Measurements from ENCODE around the gene USP49.

The USP49 gene

DNA sequence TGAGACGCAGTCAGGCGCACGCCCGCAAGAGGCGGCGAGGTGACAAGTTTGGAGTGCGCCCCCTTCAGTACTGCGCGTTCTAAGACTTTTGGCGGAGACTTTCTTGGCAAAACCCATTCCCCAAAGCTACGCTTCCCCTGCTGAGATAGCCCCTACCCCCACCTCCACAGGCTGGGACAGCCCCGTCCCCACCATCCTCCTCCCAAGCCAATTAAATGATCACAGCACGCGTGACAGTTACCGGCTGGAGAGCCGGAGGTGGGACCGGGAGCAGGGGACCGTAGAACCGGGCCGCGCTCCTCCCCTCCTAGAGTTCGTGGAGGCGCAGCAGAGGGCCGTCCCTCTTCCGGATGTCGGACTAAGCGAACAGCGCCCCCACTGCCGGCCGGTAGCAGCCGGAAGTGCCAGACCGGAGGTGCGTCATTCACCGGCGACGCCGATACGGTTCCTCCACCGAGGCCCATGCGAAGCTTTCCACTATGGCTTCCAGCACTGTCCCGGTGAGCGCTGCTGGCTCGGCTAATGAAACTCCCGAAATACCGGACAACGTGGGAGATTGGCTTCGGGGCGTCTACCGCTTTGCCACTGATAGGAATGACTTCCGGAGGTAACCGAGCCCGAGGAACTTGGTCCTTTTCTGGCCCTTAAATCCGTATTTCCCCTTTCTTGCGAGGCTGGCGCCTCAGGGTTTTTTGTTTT lies 107.8 kb downstream of the USP49 start, which contains the start of gene TOMM6:
TSS of gene TOMM6 (plus strand) at position 476 of the 699 bp plus-strand sequence. CDS start at position 480, 4 bp downstream.
- DNase-seq (ENCODE audit: low read depth) = peak; percentile 97
- peak within 1 kb of the TSS; percentile 99 for H3K4me3 ChIP-seq (ENCODE audit: low read depth, low read length)
- TF ChIP-seq, protein P1, sequence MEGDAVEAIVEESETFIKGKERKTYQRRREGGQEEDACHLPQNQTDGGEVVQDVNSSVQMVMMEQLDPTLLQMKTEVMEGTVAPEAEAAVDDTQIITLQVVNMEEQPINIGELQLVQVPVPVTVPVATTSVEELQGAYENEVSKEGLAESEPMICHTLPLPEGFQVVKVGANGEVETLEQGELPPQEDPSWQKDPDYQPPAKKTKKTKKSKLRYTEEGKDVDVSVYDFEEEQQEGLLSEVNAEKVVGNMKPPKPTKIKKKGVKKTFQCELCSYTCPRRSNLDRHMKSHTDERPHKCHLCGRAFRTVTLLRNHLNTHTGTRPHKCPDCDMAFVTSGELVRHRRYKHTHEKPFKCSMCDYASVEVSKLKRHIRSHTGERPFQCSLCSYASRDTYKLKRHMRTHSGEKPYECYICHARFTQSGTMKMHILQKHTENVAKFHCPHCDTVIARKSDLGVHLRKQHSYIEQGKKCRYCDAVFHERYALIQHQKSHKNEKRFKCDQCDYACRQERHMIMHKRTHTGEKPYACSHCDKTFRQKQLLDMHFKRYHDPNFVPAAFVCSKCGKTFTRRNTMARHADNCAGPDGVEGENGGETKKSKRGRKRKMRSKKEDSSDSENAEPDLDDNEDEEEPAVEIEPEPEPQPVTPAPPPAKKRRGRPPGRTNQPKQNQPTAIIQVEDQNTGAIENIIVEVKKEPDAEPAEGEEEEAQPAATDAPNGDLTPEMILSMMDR (conservative IDR thresholded peaks at IDR 0.05; ENCODE audit: low read depth, low read length) = peak; percentile 77

DNA sequence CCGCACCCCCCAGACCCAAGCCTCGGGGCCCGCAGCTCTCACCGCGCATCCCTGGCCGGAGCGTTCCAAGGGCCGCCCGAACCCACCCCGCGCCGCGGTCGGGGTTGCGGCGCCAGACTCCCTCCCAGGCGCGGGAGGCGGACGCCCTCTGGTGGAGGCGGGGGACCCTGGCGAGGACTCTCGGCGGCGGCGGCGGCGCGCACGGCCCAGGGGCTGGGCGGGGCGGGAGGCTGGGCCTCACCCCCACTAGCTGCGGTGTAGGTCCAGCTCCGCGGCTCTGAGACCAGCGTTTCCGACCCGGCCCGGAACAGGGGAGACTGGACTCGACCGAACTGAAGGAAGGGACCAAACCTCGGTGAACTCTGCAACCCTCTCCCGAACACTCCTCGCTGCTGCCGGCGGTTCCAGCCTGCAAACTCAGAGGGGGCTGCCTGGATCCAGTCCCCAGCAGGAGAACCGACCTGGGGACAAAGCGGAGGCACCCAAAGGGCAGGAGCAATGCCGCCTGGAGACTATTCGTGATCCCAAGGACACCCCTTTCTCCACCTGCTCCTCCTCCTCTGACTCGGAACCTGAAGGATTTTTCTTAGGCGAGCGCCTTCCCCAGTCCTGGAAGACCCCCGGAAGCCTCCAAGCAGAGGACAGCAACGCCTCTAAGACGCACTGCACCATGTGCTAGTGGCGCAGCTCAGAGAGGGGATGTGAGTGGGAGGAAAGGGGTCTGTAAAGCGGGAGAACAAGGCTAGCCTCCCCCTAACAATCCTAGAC lies 108.5 kb downstream of the USP49 start:
- peak overlapping the region; percentile 99 for H3K4me3 ChIP-seq (ENCODE audit: low read depth, low read length)
- TF ChIP-seq, protein P1 (conservative IDR thresholded peaks at IDR 0.05; ENCODE audit: low read depth, low read length) = peak; percentile 54
- peak; percentile 78 for DNase-seq (ENCODE audit: low read depth)

DNA sequence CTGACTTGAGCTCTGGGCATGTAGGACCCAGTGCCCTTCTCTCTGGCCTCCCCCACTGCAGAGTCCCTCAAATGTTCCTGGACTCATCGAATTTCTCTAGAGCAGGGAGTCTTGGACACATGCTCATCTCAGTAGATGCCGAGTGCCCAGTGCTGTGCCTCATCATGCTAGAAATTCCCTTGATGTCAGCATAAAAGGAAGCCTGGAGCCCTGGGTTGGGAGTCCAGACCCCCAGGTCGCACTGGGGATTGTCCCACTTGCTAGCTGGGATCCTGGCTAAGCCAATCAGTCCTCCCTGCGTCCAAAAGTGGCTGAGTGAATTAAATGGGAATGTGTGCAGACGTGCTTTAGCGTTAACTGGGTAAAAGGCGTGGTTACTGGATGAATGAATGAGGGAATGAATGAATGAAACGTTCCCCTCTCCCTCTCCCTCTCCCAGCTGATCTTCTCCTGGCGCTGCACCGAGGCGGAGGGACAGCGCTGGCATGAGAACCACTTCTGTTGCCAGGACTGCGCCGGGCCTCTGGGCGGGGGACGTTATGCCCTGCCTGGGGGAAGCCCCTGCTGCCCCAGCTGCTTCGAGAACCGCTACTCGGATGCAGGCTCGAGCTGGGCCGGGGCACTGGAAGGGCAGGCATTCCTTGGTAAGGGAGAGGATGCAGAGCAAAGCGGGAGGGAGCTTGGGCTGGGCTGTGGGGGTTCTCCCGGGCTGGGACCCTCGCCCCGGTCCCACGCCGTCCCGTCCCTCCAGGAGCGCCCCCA lies 109.3 kb downstream of the USP49 start:
- H3K4me3 ChIP-seq (ENCODE audit: low read depth, low read length) = peak overlapping the region; percentile 99
- TF ChIP-seq, protein P1 (conservative IDR thresholded peaks at IDR 0.05; ENCODE audit: low read depth, low read length) = peak; percentile 1
- DNase-seq (ENCODE audit: low read depth) = peak; percentile 15

DNA sequence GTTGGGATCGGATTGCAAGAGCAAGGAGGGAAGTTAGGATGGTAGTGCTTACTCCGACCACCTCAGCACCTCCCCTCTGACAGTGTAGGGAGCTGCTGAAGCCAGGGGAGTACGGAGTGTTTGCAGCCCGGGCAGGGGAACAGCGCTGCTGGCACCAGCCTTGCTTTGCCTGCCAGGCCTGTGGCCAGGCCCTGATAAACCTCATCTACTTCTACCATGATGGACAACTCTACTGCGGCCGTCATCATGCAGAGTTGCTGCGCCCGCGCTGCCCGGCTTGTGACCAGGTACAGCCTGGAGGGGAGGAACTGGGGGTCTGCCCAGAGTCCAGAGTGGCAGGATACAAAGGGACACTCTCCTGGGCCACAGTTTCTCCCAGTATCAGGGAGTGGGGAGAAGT lies 109.9 kb downstream of the USP49 start:
- TF ChIP-seq, protein P1 (conservative IDR thresholded peaks at IDR 0.05; ENCODE audit: low read depth, low read length) = no peak
- H3K4me3 ChIP-seq (ENCODE audit: low read depth, low read length) = no peak overlapping the region
- DNase-seq (ENCODE audit: low read depth) = no peak

DNA sequence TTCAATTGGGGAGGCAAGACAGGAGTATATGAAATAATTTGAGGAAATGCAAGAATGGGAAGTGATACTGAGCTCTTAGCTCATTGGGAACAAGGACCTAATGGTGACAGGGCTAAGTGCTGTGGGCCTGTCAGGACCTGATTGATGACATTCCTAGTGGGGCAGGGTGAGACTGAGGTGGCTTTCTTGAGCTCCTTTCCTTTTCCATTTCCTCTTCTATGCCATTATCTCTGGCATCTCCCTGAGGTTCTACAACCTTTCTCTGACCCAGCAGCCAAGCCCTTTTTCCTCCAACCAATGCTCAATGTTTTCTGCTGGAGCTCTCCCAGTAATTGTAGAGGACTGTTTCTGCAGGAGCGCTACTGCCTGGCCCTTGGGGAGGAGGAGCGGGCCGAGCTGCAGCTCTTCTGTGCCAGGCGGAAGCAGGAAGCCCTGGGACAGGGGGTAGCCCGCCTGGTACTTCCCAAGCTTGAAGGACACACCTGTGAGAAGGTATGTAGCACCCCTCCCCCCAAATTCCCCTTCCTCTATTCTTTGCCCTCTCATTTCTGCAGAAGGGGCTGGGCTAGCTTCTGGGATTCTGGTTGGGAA lies 110.5 kb downstream of the USP49 start:
- TF ChIP-seq, protein P1 (conservative IDR thresholded peaks at IDR 0.05; ENCODE audit: low read depth, low read length) = no peak
- H3K4me3 ChIP-seq (ENCODE audit: low read depth, low read length) = no peak overlapping the region
- DNase-seq (ENCODE audit: low read depth) = no peak

DNA sequence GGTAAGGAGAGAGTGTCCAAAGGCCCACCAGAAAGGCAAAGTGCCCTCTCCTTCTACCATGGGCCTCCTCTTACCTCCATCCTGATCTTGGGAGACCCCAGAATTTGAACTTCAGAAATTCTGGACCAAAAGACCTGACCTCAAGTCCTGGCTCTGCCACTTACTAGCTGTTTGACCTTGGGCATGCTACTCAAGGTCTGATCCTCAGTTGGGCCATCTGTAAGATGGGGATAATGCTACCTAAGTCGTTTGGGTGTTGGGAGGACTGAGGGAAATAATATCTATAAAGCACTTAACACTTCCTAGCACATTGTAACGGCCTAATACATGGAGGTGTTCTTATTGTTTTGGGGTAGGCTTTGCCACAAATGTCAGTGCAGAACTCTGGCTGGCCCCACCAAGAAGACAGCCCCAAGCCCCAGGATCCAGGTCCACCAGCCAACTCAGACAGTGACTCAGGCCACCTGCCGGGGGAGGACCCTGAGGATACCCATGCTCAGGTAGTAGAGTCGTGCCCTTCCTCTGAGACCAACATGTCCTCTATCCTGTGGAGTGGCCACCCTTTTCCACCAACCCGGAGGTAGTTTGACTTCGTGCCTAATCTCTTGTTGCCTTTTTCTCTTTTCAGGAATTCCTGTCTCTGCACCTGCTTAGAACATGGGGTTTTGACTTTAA lies 111.9 kb downstream of the USP49 start:
- TF ChIP-seq, protein P1 (conservative IDR thresholded peaks at IDR 0.05; ENCODE audit: low read depth, low read length) = no peak
- DNase-seq (ENCODE audit: low read depth) = no peak
- H3K4me3 ChIP-seq (ENCODE audit: low read depth, low read length) = no peak overlapping the region
